GM23248 (cell line): ENCODE measurements around the gene ACAP3. TPM values are rescaled to one million over a fixed set of nuclear protein-coding genes. Genes with fewer than 3 reads are reported as not detected.
A peak's percentile ranks its signal among the peaks of the same experiment; 100 is the strongest.

Source experiments
- DNase-seq: peaks from one replicate; pipeline ENCODE4 v3.0.0-alpha.2; 2015
- H2AFZ ChIP-seq: fragments of 200-600 bp; sonication (generic); 2 replicates; pipeline ENCODE4 v1.6.1; 2016; ENCODE audit warnings: antibody characterized with exemption
- H3F3A ChIP-seq: fragments of 200-600 bp; sonication (generic); 2 replicates; pipeline ENCODE4 v1.6.1; 2016; ENCODE audit warnings: mild to moderate bottlenecking, antibody characterized with exemption, mixed run types; ENCODE audit not compliant: insufficient read depth
- H3K27ac ChIP-seq: fragments of 200-600 bp; sonication (generic); 2 replicates; pipeline ENCODE4 v1.5.1; 2016; ENCODE audit warnings: mild to moderate bottlenecking
- H3K27me3 ChIP-seq: fragments of 200-600 bp; sonication (generic); replicated peaks from 2 replicates; pipeline ENCODE4 v1.6.1; 2016; ENCODE audit warnings: mild to moderate bottlenecking; ENCODE audit not compliant: insufficient read depth
- H3K36me3 ChIP-seq: fragments of 200-600 bp; sonication (generic); 2 replicates; pipeline ENCODE4 v1.6.1; 2016; ENCODE audit warnings: low read depth, mild to moderate bottlenecking
- H3K4me1 ChIP-seq: fragments of 200-600 bp; sonication (generic); 2 replicates; pipeline ENCODE4 v1.6.1; 2016; ENCODE audit warnings: mild to moderate bottlenecking; ENCODE audit not compliant: insufficient read depth
- H3K4me2 ChIP-seq: fragments of 200-600 bp; sonication (generic); one replicate; pipeline ENCODE4 v1.6.1; 2016; ENCODE audit warnings: mild to moderate bottlenecking; ENCODE audit not compliant: unreplicated experiment
- H3K4me3 ChIP-seq: fragments of 200-600 bp; sonication (generic); 2 replicates; pipeline ENCODE4 v1.5.1; 2016; ENCODE audit warnings: mild to moderate bottlenecking
- H3K79me2 ChIP-seq: fragments of 200-600 bp; sonication (generic); 2 replicates; pipeline ENCODE4 v1.6.1; 2016; ENCODE audit warnings: mild to moderate bottlenecking; ENCODE audit not compliant: insufficient read depth
- H3K9ac ChIP-seq: fragments of 200-600 bp; sonication (generic); 2 replicates; pipeline ENCODE4 v1.6.1; 2016; ENCODE audit warnings: mild to moderate bottlenecking
- H3K9me2 ChIP-seq: fragments of 200-600 bp; sonication (generic); 2 replicates; pipeline ENCODE4 v1.6.1; 2016; ENCODE audit warnings: mixed run types, mild to moderate bottlenecking, moderate library complexity; ENCODE audit not compliant: insufficient read depth
- H3K9me3 ChIP-seq: fragments of 200-600 bp; sonication (generic); one replicate; pipeline ENCODE4 v1.6.1; 2017; ENCODE audit warnings: low read depth
- H4K20me1 ChIP-seq: fragments of 200-600 bp; sonication (generic); 2 replicates; pipeline ENCODE4 v1.6.0; 2016; ENCODE audit not compliant: insufficient read depth
- EZH2 ChIP-seq: fragments of 200-600 bp; sonication (generic); IDR thresholded peaks from 2 replicates; pipeline ENCODE4 v1.6.1; 2018; ENCODE audit warnings: antibody characterized with exemption, mild to moderate bottlenecking; ENCODE audit not compliant: insufficient read depth, poor library complexity, severe bottlenecking
- EZH2phosphoT487 ChIP-seq: fragments of 200-600 bp; sonication (generic); IDR thresholded peaks from 2 replicates; pipeline ENCODE4 v1.6.1; 2018; ENCODE audit warnings: antibody characterized with exemption, moderate library complexity, mild to moderate bottlenecking, low read depth; ENCODE audit not compliant: insufficient read depth
- WGBS, 2 experiments: methylation state at CpG; one replicate each; pipeline ENCODE4 v1.1.6; 2015 to 2017; ENCODE audit warnings: low lambda C conversion rate in 2 of 2, low coverage in 1 of 2; ENCODE audit errors: missing lambda C conversion rate in 2 of 2; 5-methylcytosine and 5-hydroxymethylcytosine counted together
- in situ Hi-C: fragments of 300-500 bp; cut with MboI; formaldehyde crosslinking; loops from 2 replicates; pipeline ENCODE4 v1.15.0; 2020
- polyA plus RNA-seq: library from polyadenylated mRNA; unstranded; fragments of >200 nt; fragmentation: Nextera tagmentation; extraction: Ambion mirVana; gene quantifications from 2 replicates; pipeline ENCODE4 v1.2.1, GENCODE V29; 2016
- total RNA-seq: library from RNA; depleted of rRNA; stranded (reverse); fragments of >200 nt; shearing (Covaris generic); gene quantifications from 2 replicates; pipeline ENCODE4 v1.2.3, GENCODE V29; 2014

Gene ACAP3
- total and polyA plus RNA-seq, 2 experiments from 2014 or later: 11.8 to 68.0 TPM

GRCh38 chr1:1332774-1333480 is 25.2 kb upstream of the ACAP3 start:
- Histone ChIP-seq H3K9ac (no peak overlapping the region), H3K4me1 (peaks cover 12% of the 10 kb centered on the region), H4K20me1 (no peaks in the 10 kb centered on the region), H2AFZ (no peak overlapping the region), H3F3A (no peaks in the 10 kb centered on the region), H3K36me3 (no peaks in the 10 kb centered on the region; the same call in 1 of the 2 replicates), H3K4me3 (no peak overlapping the region), H3K27ac (no peak overlapping the region), H3K9me2 (no peaks in the 10 kb centered on the region), H3K27me3 (no peaks in the 10 kb centered on the region), H3K4me2 (no peak overlapping the region), H3K9me3 (no peaks in the 10 kb centered on the region), H3K79me2 (no peaks in the 10 kb centered on the region)
- in situ Hi-C loops: no loop called here
- TF ChIP-seq EZH2 (no peak), EZH2phosphoT487 (no peak)
- WGBS, 2 experiments: 75 to 80% methylated on average over 33 to 36 of the region's 48 CpGs
- DNase-seq: no peak

GRCh38 chr1:1332031-1332755 is 24.5 kb upstream of the ACAP3 start:
- no peak overlapping the region for H2AFZ ChIP-seq
- H3K9ac ChIP-seq: no peak overlapping the region
- H3K4me2 ChIP-seq: no peak overlapping the region
- H3K36me3 ChIP-seq: no peaks in the 10 kb centered on the region; the same call in 1 of the 2 replicates
- in situ Hi-C loops: no loop called here
- H3K4me3 ChIP-seq: no peak overlapping the region
- no peak for DNase-seq
- no peaks in the 10 kb centered on the region for H4K20me1 ChIP-seq
- WGBS, 2 experiments: 78 to 79% methylated on average over 52 to 56 of the region's 57 CpGs
- H3K4me1 ChIP-seq: peaks cover 12% of the 10 kb centered on the region
- no peak overlapping the region for H3K27ac ChIP-seq
- H3K79me2 ChIP-seq: no peaks in the 10 kb centered on the region
- H3K9me3 ChIP-seq: no peaks in the 10 kb centered on the region
- no peak for TF ChIP-seq EZH2phosphoT487
- TF ChIP-seq EZH2: no peak
- no peaks in the 10 kb centered on the region for H3K9me2 ChIP-seq
- no peaks in the 10 kb centered on the region for H3F3A ChIP-seq
- H3K27me3 ChIP-seq: no peaks in the 10 kb centered on the region

GRCh38 chr1:1331068-1331965 is 23.6 kb upstream of the ACAP3 start, which contains the start of gene TAS1R3:
Gene TAS1R3, plus strand, starts transcription at chr1:1331280. Its CDS starts 66 bp downstream, at chr1:1331346.
- no peaks in the 10 kb centered on the region for H3K9me2 ChIP-seq
- H4K20me1 ChIP-seq: no peaks in the 10 kb centered on the region
- peak within 1 kb of the TSS; percentile 39 for H3K27ac ChIP-seq
- H3K9ac ChIP-seq: peak within 1 kb of the TSS; percentile 47; the same call in 1 of the 2 replicates
- no peaks in the 10 kb centered on the region for H3K36me3 ChIP-seq
- no peaks in the 10 kb centered on the region for H3F3A ChIP-seq
- WGBS, 2 experiments: 57 to 63% methylated on average over 38 to 40 of the region's 41 CpGs
- no peaks in the 10 kb centered on the region for H3K9me3 ChIP-seq
- peak within 1 kb of the TSS; percentile 28 for H3K4me2 ChIP-seq
- H3K4me3 ChIP-seq: no peak within 1 kb of the TSS
- H3K79me2 ChIP-seq: peaks cover 8% of the 10 kb centered on the region
- H3K4me1 ChIP-seq: peaks cover 12% of the 10 kb centered on the region
- peak; percentile 73 for DNase-seq
- in situ Hi-C loops: no loop called here
- no peaks in the 10 kb centered on the region for H3K27me3 ChIP-seq
- no peak for TF ChIP-seq EZH2
- TF ChIP-seq EZH2phosphoT487: no peak
- H2AFZ ChIP-seq: no peak within 1 kb of the TSS
